WTC11 (cell line): Measurements from ENCODE around the gene NFATC1. TPM values are rescaled to one million over a fixed set of nuclear protein-coding genes. Genes with fewer than 3 reads are reported as not detected.

Experiments
- ATAC-seq: fragments of 200-7000 bp; cut with Tn5 transposase; 2 replicates; pipeline ENCODE4 v1.10.0; 2021; ENCODE audit warnings: mild to moderate bottlenecking, moderate library complexity
- CTCF ChIA-PET: fragments of 300-600 bp; sonication (Branson Sonifier 250); formaldehyde crosslinking; loops from one replicate; lab custom pipeline; 2021; ENCODE audit warnings: antibody characterized with exemption; lab: Charles Lee
- POLR2A ChIA-PET: fragments of 350-600 bp; sonication (Branson Sonifier 250); formaldehyde crosslinking; loops from one replicate; lab custom pipeline; 2021; ENCODE audit warnings: antibody characterized with exemption; lab: Charles Lee
- DNase-seq: peaks from one replicate; pipeline ENCODE4 v3.0.0; 2021; ENCODE audit warnings: low spot score
- H3K27ac Mint-ChIP-seq: 2 replicates; pipeline ENCODE4 v1.8.0; 2021; ENCODE audit warnings: mixed read lengths
- H3K27me3 Mint-ChIP-seq: 2 replicates; pipeline ENCODE4 v1.8.0; 2021; ENCODE audit warnings: low read depth, mild to moderate bottlenecking, moderate library complexity, mixed read lengths
- H3K36me3 Mint-ChIP-seq: 2 replicates; pipeline ENCODE4 v1.8.0; 2021; ENCODE audit warnings: mixed read lengths
- H3K4me1 Mint-ChIP-seq: 2 replicates; pipeline ENCODE4 v1.8.0; 2022; ENCODE audit warnings: mixed read lengths
- H3K4me3 Mint-ChIP-seq: 2 replicates; pipeline ENCODE4 v1.8.0; 2021; ENCODE audit warnings: mild to moderate bottlenecking, moderate library complexity, mixed read lengths
- H3K9me3 Mint-ChIP-seq: 2 replicates; pipeline ENCODE4 v1.8.0; 2021; ENCODE audit warnings: mixed read lengths
- CREM ChIP-seq: sonication (generic); formaldehyde crosslinking; IDR thresholded peaks from 2 replicates; pipeline ENCODE4 v1.8.1; 2022; ENCODE audit warnings: mild to moderate bottlenecking, missing genetic modification reagents, moderate library complexity
- FOXJ3 ChIP-seq: sonication (generic); formaldehyde crosslinking; IDR thresholded peaks from 2 replicates; pipeline ENCODE4 v1.9.0; 2021; ENCODE audit warnings: missing genetic modification reagents, mild to moderate bottlenecking, borderline replicate concordance
- JAZF1 ChIP-seq: fragments of 250-450 bp; sonication (Bioruptor Pico); IDR thresholded peaks from 2 replicates; pipeline ENCODE4 v1.9.0; 2021; ENCODE audit warnings: moderate library complexity, mild to moderate bottlenecking, inconsistent platforms
- JUN ChIP-seq: sonication (generic); formaldehyde crosslinking; IDR thresholded peaks from 2 replicates; pipeline ENCODE4 v1.8.0; 2023; ENCODE audit warnings: mild to moderate bottlenecking, missing genetic modification reagents
- MYBL2 ChIP-seq: sonication (generic); formaldehyde crosslinking; IDR thresholded peaks from 2 replicates; pipeline ENCODE4 v1.8.1; 2023; ENCODE audit warnings: mild to moderate bottlenecking, moderate library complexity, missing genetic modification reagents
- NR2C2 ChIP-seq: sonication (generic); formaldehyde crosslinking; IDR thresholded peaks from 2 replicates; pipeline ENCODE4 v1.8.0; 2022; ENCODE audit warnings: mild to moderate bottlenecking, missing genetic modification reagents
- RELA ChIP-seq: sonication (generic); formaldehyde crosslinking; IDR thresholded peaks from 2 replicates; pipeline ENCODE4 v1.8.1; 2022; ENCODE audit warnings: missing genetic modification reagents, mild to moderate bottlenecking, borderline replicate concordance
- SMAD4 ChIP-seq: sonication (generic); formaldehyde crosslinking; IDR thresholded peaks from 2 replicates; pipeline ENCODE4 v1.8.0; 2022; ENCODE audit warnings: mild to moderate bottlenecking, missing genetic modification reagents
- TCF7 ChIP-seq: sonication (generic); formaldehyde crosslinking; IDR thresholded peaks from 2 replicates; pipeline ENCODE4 v1.8.0; 2022; ENCODE audit warnings: mild to moderate bottlenecking, low read depth, missing genetic modification reagents, moderate library complexity
- ZNF317 ChIP-seq: sonication (generic); formaldehyde crosslinking; IDR thresholded peaks from 2 replicates; pipeline ENCODE4 v1.8.1; 2023; ENCODE audit warnings: low read depth, mild to moderate bottlenecking, moderate library complexity, missing genetic modification reagents, borderline replicate concordance
- ZNF396 ChIP-seq: fragments of 250-450 bp; sonication (Bioruptor Pico); IDR thresholded peaks from 2 replicates; pipeline ENCODE4 v1.8.0; 2021; ENCODE audit warnings: mild to moderate bottlenecking, moderate library complexity, borderline replicate concordance
- total RNA-seq: library from RNA; stranded (reverse); gene quantifications from 3 replicates; pipeline ENCODE4 v1.2.3, GENCODE V29; 2021
- TF ChIP-seq, protein P1 (sequence below): sonication (generic); formaldehyde crosslinking; IDR thresholded peaks from 2 replicates; pipeline ENCODE4 v1.8.1; 2023; ENCODE audit warnings: mild to moderate bottlenecking, missing genetic modification reagents, moderate library complexity
- TF ChIP-seq, protein P2 (sequence below): sonication (generic); formaldehyde crosslinking; IDR thresholded peaks from 2 replicates; pipeline ENCODE4 v1.8.0; 2022; ENCODE audit warnings: mild to moderate bottlenecking, missing genetic modification reagents
- TF ChIP-seq, protein P3 (sequence below): sonication (generic); formaldehyde crosslinking; IDR thresholded peaks from 2 replicates; pipeline ENCODE4 v1.8.0; 2022; ENCODE audit warnings: mild to moderate bottlenecking, missing genetic modification reagents
- TF ChIP-seq, protein P4 (sequence below): fragments of 200-600 bp; IDR thresholded peaks from 2 replicates; pipeline ENCODE4 v1.8.0; 2022; ENCODE audit warnings: antibody characterized with exemption
- TF ChIP-seq, protein P5 (sequence below): fragments of 250-450 bp; sonication (Bioruptor Pico); IDR thresholded peaks from 2 replicates; pipeline ENCODE4 v1.9.0; 2021; ENCODE audit warnings: moderate library complexity, mild to moderate bottlenecking, inconsistent platforms, borderline replicate concordance
- TF ChIP-seq, protein P6 (sequence below): sonication (generic); formaldehyde crosslinking; IDR thresholded peaks from 2 replicates; pipeline ENCODE4 v1.8.1; 2023; ENCODE audit warnings: mild to moderate bottlenecking, missing genetic modification reagents, moderate library complexity
- TF ChIP-seq, protein P7 (sequence below): sonication (generic); formaldehyde crosslinking; IDR thresholded peaks from 2 replicates; pipeline ENCODE4 v1.8.1; 2023; ENCODE audit warnings: mild to moderate bottlenecking, missing genetic modification reagents
- TF ChIP-seq, protein P8 (sequence below): fragments of 250-450 bp; sonication (Bioruptor Pico); IDR thresholded peaks from 2 replicates; pipeline ENCODE4 v1.9.0; 2021; ENCODE audit warnings: mild to moderate bottlenecking, borderline replicate concordance

NFATC1 gene
- total RNA-seq, 1 experiment from 2014 or later = 20.2 TPM

DNA sequence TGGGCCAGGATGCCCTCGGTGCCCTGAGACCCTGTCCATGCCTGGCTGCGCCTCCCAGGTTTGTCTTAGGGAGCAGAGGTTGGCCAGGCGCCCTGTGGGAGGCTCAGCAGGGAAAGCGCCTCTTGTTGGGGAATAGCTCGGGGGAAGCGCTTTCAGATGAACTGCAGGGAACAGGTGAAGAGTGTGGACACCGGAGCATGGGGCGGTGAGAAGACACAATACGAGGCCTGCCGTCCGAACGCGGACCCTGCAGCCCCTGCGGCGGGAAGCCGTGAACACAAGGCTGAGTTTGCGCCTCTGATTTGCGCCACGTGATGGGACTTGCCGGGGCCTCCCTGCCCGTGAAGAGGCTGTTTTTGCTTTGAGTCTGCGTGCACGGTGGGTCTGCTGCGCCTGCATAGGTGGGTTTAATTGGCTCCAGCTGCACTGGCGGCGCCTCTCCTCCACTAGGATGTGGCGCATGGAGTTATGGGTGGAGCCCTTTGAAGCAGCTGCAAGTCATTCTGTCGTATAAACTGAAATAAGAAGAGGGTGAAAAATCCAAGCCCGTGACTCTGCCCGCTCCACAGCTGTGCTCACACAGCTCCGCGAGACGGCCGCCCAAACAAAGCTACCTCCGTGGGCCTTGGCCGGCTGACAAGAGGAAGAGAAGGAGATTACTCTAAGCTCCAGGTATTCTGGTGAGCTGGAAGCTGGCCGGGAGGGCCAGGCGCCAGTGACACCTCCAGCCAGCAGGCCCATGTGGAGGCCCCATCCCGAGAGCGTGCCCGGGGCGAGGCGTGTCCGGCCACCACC is 180.4 kb downstream of the NFATC1 start:
- no peak overlapping the region for H3K4me3 Mint-ChIP-seq
- DNase-seq (no peak), ATAC-seq (no peak)
- peaks cover 11% of the 10 kb centered on the region for H3K36me3 Mint-ChIP-seq
- no peak overlapping the region for H3K27ac Mint-ChIP-seq
- ChIA-PET CTCF (interaction anchor here (0.9 to 1.2 kb wide), 2 partner anchors 9 to 15 kb away, joined by 3 to 4 read pairs; no protein-coding TSS in a partner anchor), POLR2A (interaction anchor here (1.2 kb wide), 1 partner anchor 31 kb away, joined by 3 read pairs; no protein-coding TSS in a partner anchor)
- 0 out of 2 replicates have a peak, but pooled peaks cover under 1% of the 10 kb centered on the region for H3K4me1 Mint-ChIP-seq
- TF ChIP-seq ZNF317 (CRISPR knock-in tag) (no peak), FOXJ3 (no peak), JAZF1 (no peak), TCF7 (CRISPR knock-in tag) (no peak), RELA (CRISPR knock-in tag) (no peak), CREM (CRISPR knock-in tag) (no peak), ZNF396 (no peak)
- TF ChIP-seq, protein P1, sequence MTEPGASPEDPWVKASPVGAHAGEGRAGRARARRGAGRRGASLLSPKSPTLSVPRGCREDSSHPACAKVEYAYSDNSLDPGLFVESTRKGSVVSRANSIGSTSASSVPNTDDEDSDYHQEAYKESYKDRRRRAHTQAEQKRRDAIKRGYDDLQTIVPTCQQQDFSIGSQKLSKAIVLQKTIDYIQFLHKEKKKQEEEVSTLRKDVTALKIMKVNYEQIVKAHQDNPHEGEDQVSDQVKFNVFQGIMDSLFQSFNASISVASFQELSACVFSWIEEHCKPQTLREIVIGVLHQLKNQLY = no peak
- TF ChIP-seq, protein P2, sequence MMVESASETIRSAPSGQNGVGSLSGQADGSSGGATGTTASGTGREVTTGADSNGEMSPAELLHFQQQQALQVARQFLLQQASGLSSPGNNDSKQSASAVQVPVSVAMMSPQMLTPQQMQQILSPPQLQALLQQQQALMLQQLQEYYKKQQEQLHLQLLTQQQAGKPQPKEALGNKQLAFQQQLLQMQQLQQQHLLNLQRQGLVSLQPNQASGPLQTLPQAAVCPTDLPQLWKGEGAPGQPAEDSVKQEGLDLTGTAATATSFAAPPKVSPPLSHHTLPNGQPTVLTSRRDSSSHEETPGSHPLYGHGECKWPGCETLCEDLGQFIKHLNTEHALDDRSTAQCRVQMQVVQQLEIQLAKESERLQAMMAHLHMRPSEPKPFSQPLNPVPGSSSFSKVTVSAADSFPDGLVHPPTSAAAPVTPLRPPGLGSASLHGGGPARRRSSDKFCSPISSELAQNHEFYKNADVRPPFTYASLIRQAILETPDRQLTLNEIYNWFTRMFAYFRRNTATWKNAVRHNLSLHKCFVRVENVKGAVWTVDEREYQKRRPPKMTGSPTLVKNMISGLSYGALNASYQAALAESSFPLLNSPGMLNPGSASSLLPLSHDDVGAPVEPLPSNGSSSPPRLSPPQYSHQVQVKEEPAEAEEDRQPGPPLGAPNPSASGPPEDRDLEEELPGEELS (CRISPR knock-in tag) = no peak
- TF ChIP-seq, protein P3, sequence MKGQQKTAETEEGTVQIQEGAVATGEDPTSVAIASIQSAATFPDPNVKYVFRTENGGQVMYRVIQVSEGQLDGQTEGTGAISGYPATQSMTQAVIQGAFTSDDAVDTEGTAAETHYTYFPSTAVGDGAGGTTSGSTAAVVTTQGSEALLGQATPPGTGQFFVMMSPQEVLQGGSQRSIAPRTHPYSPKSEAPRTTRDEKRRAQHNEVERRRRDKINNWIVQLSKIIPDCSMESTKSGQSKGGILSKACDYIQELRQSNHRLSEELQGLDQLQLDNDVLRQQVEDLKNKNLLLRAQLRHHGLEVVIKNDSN (CRISPR knock-in tag) = no peak
- TF ChIP-seq, protein P4, sequence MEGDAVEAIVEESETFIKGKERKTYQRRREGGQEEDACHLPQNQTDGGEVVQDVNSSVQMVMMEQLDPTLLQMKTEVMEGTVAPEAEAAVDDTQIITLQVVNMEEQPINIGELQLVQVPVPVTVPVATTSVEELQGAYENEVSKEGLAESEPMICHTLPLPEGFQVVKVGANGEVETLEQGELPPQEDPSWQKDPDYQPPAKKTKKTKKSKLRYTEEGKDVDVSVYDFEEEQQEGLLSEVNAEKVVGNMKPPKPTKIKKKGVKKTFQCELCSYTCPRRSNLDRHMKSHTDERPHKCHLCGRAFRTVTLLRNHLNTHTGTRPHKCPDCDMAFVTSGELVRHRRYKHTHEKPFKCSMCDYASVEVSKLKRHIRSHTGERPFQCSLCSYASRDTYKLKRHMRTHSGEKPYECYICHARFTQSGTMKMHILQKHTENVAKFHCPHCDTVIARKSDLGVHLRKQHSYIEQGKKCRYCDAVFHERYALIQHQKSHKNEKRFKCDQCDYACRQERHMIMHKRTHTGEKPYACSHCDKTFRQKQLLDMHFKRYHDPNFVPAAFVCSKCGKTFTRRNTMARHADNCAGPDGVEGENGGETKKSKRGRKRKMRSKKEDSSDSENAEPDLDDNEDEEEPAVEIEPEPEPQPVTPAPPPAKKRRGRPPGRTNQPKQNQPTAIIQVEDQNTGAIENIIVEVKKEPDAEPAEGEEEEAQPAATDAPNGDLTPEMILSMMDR = no peak
- TF ChIP-seq, protein P5, sequence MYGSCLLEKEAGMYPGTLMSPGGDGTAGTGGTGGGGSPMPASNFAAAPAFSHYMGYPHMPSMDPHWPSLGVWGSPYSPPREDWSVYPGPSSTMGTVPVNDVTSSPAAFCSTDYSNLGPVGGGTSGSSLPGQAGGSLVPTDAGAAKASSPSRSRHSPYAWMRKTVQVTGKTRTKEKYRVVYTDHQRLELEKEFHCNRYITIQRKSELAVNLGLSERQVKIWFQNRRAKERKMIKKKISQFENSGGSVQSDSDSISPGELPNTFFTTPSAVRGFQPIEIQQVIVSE = no peak
- TF ChIP-seq, protein P6, sequence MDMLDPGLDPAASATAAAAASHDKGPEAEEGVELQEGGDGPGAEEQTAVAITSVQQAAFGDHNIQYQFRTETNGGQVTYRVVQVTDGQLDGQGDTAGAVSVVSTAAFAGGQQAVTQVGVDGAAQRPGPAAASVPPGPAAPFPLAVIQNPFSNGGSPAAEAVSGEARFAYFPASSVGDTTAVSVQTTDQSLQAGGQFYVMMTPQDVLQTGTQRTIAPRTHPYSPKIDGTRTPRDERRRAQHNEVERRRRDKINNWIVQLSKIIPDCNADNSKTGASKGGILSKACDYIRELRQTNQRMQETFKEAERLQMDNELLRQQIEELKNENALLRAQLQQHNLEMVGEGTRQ (CRISPR knock-in tag) = no peak
- no peaks in the 10 kb centered on the region for H3K27me3 Mint-ChIP-seq
- H3K9me3 Mint-ChIP-seq = peaks cover 17% of the 10 kb centered on the region

DNA sequence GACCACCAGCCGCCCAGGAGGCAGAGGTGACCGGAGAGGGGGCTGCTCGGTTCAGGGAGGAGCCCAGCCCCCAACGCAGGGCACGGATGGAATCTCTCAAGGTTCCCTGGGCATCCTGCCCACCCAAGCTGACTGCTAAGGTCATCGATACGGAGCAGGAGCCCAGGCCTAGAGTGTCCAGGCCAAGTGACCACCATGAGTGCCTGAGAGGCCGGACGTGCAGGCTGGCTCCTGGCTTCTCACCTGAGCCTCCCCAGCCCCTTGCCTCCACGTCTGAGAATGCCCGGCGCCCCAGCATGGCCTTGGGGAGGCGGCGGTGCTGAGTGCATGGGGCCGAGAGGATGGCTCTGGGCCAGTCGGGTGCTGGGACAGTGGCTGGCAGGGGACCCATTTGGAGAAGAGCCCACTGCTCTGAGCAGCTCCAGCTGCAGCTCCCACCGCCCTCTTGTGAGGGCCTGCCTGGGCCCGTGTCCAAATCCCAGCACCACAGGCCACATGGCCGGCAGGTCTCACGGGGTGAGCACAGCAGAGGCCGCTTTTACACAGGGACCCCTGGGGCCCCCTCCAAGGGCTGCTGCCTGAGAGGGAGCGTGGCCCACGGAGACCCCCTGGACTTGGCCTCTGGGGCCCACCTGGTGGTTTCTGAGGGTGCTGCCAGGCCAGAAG is 181.1 kb downstream of the NFATC1 start:
- no peaks in the 10 kb centered on the region for H3K4me1 Mint-ChIP-seq
- no peak for ATAC-seq
- POLR2A ChIA-PET = interaction anchor here (1.2 kb wide), 1 partner anchor 32 kb away, joined by 3 read pairs; no protein-coding TSS in a partner anchor
- TF ChIP-seq, protein P7, sequence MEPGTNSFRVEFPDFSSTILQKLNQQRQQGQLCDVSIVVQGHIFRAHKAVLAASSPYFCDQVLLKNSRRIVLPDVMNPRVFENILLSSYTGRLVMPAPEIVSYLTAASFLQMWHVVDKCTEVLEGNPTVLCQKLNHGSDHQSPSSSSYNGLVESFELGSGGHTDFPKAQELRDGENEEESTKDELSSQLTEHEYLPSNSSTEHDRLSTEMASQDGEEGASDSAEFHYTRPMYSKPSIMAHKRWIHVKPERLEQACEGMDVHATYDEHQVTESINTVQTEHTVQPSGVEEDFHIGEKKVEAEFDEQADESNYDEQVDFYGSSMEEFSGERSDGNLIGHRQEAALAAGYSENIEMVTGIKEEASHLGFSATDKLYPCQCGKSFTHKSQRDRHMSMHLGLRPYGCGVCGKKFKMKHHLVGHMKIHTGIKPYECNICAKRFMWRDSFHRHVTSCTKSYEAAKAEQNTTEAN (CRISPR knock-in tag) = no peak
- TF ChIP-seq JUN (CRISPR knock-in tag) = no peak
- no peak for TF ChIP-seq MYBL2 (CRISPR knock-in tag)
- no peak for TF ChIP-seq SMAD4
- no peak for TF ChIP-seq NR2C2
- TF ChIP-seq, protein P8, sequence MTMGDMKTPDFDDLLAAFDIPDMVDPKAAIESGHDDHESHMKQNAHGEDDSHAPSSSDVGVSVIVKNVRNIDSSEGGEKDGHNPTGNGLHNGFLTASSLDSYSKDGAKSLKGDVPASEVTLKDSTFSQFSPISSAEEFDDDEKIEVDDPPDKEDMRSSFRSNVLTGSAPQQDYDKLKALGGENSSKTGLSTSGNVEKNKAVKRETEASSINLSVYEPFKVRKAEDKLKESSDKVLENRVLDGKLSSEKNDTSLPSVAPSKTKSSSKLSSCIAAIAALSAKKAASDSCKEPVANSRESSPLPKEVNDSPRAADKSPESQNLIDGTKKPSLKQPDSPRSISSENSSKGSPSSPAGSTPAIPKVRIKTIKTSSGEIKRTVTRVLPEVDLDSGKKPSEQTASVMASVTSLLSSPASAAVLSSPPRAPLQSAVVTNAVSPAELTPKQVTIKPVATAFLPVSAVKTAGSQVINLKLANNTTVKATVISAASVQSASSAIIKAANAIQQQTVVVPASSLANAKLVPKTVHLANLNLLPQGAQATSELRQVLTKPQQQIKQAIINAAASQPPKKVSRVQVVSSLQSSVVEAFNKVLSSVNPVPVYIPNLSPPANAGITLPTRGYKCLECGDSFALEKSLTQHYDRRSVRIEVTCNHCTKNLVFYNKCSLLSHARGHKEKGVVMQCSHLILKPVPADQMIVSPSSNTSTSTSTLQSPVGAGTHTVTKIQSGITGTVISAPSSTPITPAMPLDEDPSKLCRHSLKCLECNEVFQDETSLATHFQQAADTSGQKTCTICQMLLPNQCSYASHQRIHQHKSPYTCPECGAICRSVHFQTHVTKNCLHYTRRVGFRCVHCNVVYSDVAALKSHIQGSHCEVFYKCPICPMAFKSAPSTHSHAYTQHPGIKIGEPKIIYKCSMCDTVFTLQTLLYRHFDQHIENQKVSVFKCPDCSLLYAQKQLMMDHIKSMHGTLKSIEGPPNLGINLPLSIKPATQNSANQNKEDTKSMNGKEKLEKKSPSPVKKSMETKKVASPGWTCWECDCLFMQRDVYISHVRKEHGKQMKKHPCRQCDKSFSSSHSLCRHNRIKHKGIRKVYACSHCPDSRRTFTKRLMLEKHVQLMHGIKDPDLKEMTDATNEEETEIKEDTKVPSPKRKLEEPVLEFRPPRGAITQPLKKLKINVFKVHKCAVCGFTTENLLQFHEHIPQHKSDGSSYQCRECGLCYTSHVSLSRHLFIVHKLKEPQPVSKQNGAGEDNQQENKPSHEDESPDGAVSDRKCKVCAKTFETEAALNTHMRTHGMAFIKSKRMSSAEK (CRISPR knock-in tag) = no peak

More for the DNA sequence above, 181.1 kb downstream of the NFATC1 start:
- DNase-seq = no peak
- no peak overlapping the region for H3K4me3 Mint-ChIP-seq
- peaks cover 11% of the 10 kb centered on the region for H3K36me3 Mint-ChIP-seq
- no peak overlapping the region for H3K27ac Mint-ChIP-seq
- peaks cover 20% of the 10 kb centered on the region for H3K9me3 Mint-ChIP-seq
- CTCF ChIA-PET = interaction anchor here (0.9 to 1.2 kb wide), 2 partner anchors 9 to 14 kb away, joined by 3 to 4 read pairs; no protein-coding TSS in a partner anchor
- H3K27me3 Mint-ChIP-seq = no peaks in the 10 kb centered on the region
